IMR-90 (cell line): Measurements from ENCODE around the gene SASH3.

ENCODE experiments used
- BHLHE40 ChIP-seq: fragments of 150-350 bp; IDR thresholded peaks from 2 replicates; pipeline ENCODE4 v1.6.1; 2016; ENCODE audit warnings: mild to moderate bottlenecking, low read depth, low read length
- CEBPB ChIP-seq: IDR thresholded peaks from 2 replicates; pipeline ENCODE4 v1.6.1; 2012; ENCODE audit warnings: low read depth, low read length, improper control_type of control experiment
- CHD1 ChIP-seq: IDR thresholded peaks from 2 replicates; pipeline ENCODE4 v1.6.1; 2012; ENCODE audit warnings: low read depth, low read length, improper control_type of control experiment
- FOS ChIP-seq: fragments of 150-350 bp; IDR thresholded peaks from 2 replicates; pipeline ENCODE4 v1.6.1; 2016; ENCODE audit warnings: low read depth, low read length
- MAFK ChIP-seq: IDR thresholded peaks from 2 replicates; pipeline ENCODE4 v1.6.1; 2012; ENCODE audit warnings: low read depth, low read length, improper control_type of control experiment
- MXI1 ChIP-seq: IDR thresholded peaks from 2 replicates; pipeline ENCODE4 v1.6.1; 2012; ENCODE audit warnings: low read depth, mild to moderate bottlenecking, low read length, moderate library complexity, borderline replicate concordance
- NFE2L2 ChIP-seq: fragments of 150-350 bp; IDR thresholded peaks from 2 replicates; pipeline ENCODE4 v1.6.1; 2016; ENCODE audit warnings: low read depth, mild to moderate bottlenecking, low read length
- POLR2A ChIP-seq: IDR thresholded peaks from 2 replicates; pipeline ENCODE4 v1.6.1; 2012; ENCODE audit warnings: mild to moderate bottlenecking, low read depth, low read length
- RAD21 ChIP-seq: IDR thresholded peaks from 2 replicates; pipeline ENCODE4 v1.6.1; 2012; ENCODE audit warnings: low read length, improper control_type of control experiment
- RCOR1 ChIP-seq: IDR thresholded peaks from 2 replicates; pipeline ENCODE4 v1.6.1; 2012; ENCODE audit warnings: mild to moderate bottlenecking, low read length, improper control_type of control experiment; ENCODE audit not compliant: insufficient replicate concordance
- SMC3 ChIP-seq: fragments of 150-350 bp; IDR thresholded peaks from 2 replicates; pipeline ENCODE4 v1.6.1; 2016; ENCODE audit warnings: low read depth, mild to moderate bottlenecking, antibody characterized with exemption, low read length, moderate library complexity
- TF ChIP-seq, protein P1 (sequence below): conservative IDR thresholded peaks from 2 replicates; pipeline ENCODE4 v1.5.1; 2012; ENCODE audit warnings: mild to moderate bottlenecking, low read depth, low read length, improper control_type of control experiment
- TF ChIP-seq, protein P2 (sequence below): fragments of 150-350 bp; IDR thresholded peaks from 2 replicates; pipeline ENCODE4 v1.6.1; 2016; ENCODE audit warnings: low read depth, mild to moderate bottlenecking, low read length, moderate library complexity, borderline replicate concordance
- TF ChIP-seq, protein P3 (sequence below): fragments of 150-350 bp; IDR thresholded peaks from 2 replicates; pipeline ENCODE4 v1.6.1; 2017; ENCODE audit warnings: mild to moderate bottlenecking, antibody characterized with exemption, low read length, low read depth

- no peak for TF ChIP-seq SMC3
- TF ChIP-seq, protein P1, sequence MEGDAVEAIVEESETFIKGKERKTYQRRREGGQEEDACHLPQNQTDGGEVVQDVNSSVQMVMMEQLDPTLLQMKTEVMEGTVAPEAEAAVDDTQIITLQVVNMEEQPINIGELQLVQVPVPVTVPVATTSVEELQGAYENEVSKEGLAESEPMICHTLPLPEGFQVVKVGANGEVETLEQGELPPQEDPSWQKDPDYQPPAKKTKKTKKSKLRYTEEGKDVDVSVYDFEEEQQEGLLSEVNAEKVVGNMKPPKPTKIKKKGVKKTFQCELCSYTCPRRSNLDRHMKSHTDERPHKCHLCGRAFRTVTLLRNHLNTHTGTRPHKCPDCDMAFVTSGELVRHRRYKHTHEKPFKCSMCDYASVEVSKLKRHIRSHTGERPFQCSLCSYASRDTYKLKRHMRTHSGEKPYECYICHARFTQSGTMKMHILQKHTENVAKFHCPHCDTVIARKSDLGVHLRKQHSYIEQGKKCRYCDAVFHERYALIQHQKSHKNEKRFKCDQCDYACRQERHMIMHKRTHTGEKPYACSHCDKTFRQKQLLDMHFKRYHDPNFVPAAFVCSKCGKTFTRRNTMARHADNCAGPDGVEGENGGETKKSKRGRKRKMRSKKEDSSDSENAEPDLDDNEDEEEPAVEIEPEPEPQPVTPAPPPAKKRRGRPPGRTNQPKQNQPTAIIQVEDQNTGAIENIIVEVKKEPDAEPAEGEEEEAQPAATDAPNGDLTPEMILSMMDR = no peak
- TF ChIP-seq POLR2A = no peak
- no peak for TF ChIP-seq MXI1
- TF ChIP-seq, protein P2, sequence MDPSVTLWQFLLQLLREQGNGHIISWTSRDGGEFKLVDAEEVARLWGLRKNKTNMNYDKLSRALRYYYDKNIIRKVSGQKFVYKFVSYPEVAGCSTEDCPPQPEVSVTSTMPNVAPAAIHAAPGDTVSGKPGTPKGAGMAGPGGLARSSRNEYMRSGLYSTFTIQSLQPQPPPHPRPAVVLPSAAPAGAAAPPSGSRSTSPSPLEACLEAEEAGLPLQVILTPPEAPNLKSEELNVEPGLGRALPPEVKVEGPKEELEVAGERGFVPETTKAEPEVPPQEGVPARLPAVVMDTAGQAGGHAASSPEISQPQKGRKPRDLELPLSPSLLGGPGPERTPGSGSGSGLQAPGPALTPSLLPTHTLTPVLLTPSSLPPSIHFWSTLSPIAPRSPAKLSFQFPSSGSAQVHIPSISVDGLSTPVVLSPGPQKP = no peak
- TF ChIP-seq MAFK = no peak
- no peak for TF ChIP-seq CEBPB
- no peak for TF ChIP-seq RAD21
- TF ChIP-seq RCOR1 = no peak
- TF ChIP-seq BHLHE40 = no peak
- TF ChIP-seq, protein P3, sequence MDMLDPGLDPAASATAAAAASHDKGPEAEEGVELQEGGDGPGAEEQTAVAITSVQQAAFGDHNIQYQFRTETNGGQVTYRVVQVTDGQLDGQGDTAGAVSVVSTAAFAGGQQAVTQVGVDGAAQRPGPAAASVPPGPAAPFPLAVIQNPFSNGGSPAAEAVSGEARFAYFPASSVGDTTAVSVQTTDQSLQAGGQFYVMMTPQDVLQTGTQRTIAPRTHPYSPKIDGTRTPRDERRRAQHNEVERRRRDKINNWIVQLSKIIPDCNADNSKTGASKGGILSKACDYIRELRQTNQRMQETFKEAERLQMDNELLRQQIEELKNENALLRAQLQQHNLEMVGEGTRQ = no peak
- TF ChIP-seq FOS = no peak
- no peak for TF ChIP-seq NFE2L2
- no peak for TF ChIP-seq CHD1
These were observed 10.9 kb upstream of the SASH3 start for GRCh38 chrX:129768586-129769466.
